ENCODE data around the gene SAMSN1.

- TF ChIP-seq POLR2A (IDR thresholded peaks at IDR 0.05) = no peak
- TF ChIP-seq, protein P1, sequence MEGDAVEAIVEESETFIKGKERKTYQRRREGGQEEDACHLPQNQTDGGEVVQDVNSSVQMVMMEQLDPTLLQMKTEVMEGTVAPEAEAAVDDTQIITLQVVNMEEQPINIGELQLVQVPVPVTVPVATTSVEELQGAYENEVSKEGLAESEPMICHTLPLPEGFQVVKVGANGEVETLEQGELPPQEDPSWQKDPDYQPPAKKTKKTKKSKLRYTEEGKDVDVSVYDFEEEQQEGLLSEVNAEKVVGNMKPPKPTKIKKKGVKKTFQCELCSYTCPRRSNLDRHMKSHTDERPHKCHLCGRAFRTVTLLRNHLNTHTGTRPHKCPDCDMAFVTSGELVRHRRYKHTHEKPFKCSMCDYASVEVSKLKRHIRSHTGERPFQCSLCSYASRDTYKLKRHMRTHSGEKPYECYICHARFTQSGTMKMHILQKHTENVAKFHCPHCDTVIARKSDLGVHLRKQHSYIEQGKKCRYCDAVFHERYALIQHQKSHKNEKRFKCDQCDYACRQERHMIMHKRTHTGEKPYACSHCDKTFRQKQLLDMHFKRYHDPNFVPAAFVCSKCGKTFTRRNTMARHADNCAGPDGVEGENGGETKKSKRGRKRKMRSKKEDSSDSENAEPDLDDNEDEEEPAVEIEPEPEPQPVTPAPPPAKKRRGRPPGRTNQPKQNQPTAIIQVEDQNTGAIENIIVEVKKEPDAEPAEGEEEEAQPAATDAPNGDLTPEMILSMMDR (IDR thresholded peaks at IDR 0.05 in 4 of 5, conservative IDR thresholded peaks at IDR 0.05 in 1 of 5) = no peak
Observed at GRCh38 chr21:14584357-14585095, 38.4 kb upstream of the SAMSN1 start.
